Urinary bladder (tissue), 4 donors: ENCODE measurements around the gene HS3ST3A1. TPM values are rescaled to one million over a fixed set of nuclear protein-coding genes. Genes with fewer than 3 reads are reported as not detected.

Source experiments
- DNase-seq: peaks from one replicate; pipeline ENCODE4 v3.0.0-alpha.2; 2015; ENCODE audit errors: extremely low spot score
- H3K27ac ChIP-seq: one replicate; pipeline ENCODE4 v1.5.1; 2013; ENCODE audit warnings: low read depth, mild to moderate bottlenecking, moderate library complexity
- H3K36me3 ChIP-seq: one replicate; pipeline ENCODE4 v1.6.1; 2013; ENCODE audit warnings: mild to moderate bottlenecking, moderate library complexity; ENCODE audit not compliant: insufficient read depth
- H3K4me1 ChIP-seq: one replicate; pipeline ENCODE4 v1.6.1; 2013; ENCODE audit warnings: mild to moderate bottlenecking, moderate library complexity; ENCODE audit not compliant: insufficient read depth
- H3K4me3 ChIP-seq: one replicate; pipeline ENCODE4 v1.5.1; 2013; ENCODE audit warnings: low read depth, low read length
- WGBS: extraction: QIAGEN DNeasy Blood & Tissue Kit; methylation state at CpG from one replicate; pipeline ENCODE4 v1.1.7; 2013; 5-methylcytosine and 5-hydroxymethylcytosine counted together
- polyA plus RNA-seq: library from polyadenylated mRNA; stranded (reverse); fragments of 200-250 nt; gene quantifications from one replicate; pipeline ENCODE4 v1.2.3, GENCODE V29; 2013
- total RNA-seq: library from RNA; depleted of rRNA; stranded (reverse); fragments of >200 nt; gene quantifications from one replicate; pipeline ENCODE4 v1.2.3, GENCODE V29; 2014
- donor health status: healthy with polysubstance abuse.
- donor health status: healthy.

HS3ST3A1 gene
- total and polyA plus RNA-seq, 2 donors = 0.53 to 1.1 TPM

- H3K36me3 ChIP-seq = no peaks in the 10 kb centered on the region
- DNase-seq = no peak
- no peak overlapping the region for H3K4me3 ChIP-seq
- 75% methylated on average over 3 of the region's 3 CpGs for WGBS
- no peaks in the 10 kb centered on the region for H3K4me1 ChIP-seq
- H3K27ac ChIP-seq = no peak overlapping the region
Observed at GRCh38 chr17:13525876-13526275, 75.9 kb downstream of the HS3ST3A1 start.

DNA sequence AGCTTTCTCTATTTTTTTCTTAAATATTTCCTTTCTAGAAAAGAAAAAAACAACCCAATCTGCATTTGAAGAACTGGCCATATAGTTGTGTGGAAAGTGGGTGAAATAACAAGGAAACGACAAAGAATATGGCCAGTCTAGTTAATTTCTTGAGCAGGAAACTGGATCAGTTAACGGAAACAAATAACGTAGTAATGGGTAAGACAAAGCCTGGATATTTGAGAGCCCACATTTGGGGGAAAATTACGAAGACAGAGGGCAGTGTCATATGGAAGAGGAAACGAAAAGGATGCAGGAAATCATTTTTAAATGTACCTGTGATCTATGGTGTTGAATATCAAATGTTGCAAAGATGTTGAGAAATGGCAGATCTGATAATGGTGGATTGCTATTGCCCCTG is 78.6 kb downstream of the HS3ST3A1 start:
- H3K4me3 ChIP-seq = no peak overlapping the region
- no peaks in the 10 kb centered on the region for H3K4me1 ChIP-seq
- H3K27ac ChIP-seq = no peak overlapping the region
- no peaks in the 10 kb centered on the region for H3K36me3 ChIP-seq
- WGBS = 80% methylated on average over 5 of the region's 5 CpGs
- no peak for DNase-seq

DNA sequence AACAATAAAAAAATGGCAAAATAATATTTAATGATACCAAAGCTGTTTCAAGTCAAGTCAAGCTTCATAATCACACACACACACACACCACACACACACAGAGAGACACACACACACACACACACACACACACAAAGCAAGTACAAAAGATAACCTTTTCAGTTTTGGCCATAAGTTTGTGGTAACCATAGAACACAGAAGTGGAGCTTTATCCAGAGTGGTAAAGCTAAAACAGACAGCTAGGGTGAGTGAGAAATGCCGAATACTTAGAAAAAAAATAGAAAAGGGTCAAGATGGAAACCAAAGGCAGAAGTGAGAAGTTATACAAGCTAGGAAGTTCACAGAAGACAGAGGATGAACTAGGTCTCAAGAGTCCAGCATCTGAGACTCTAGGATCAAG is 79.0 kb downstream of the HS3ST3A1 start:
- DNase-seq = no peak
- Histone ChIP-seq H3K36me3 (no peaks in the 10 kb centered on the region), H3K4me1 (no peaks in the 10 kb centered on the region), H3K27ac (no peak overlapping the region), H3K4me3 (no peak overlapping the region)
- 85% methylated on average over 1 of the region's 1 CpG for WGBS

DNA sequence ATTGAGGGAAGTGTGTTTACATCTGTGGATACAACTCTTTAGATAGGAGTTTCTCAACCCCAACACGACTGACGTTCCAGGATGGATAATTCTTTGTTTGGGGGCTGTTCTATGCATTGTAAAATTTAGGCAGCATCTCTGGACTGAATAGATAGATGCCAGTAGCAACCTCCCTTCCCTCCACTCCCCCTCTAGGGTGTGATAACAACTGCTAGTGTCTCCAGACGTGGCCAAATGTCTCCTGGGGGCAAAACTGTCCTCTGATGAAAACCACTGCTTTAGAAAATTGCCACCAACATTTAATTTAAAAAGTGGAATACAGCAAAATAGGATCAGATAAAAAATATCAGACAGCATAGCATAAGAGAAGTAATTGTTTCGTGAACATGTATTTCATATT is 79.9 kb downstream of the HS3ST3A1 start:
- no peak overlapping the region for H3K27ac ChIP-seq
- 76% methylated on average over 4 of the region's 4 CpGs for WGBS
- no peaks in the 10 kb centered on the region for H3K36me3 ChIP-seq
- H3K4me3 ChIP-seq = no peak overlapping the region
- H3K4me1 ChIP-seq = no peaks in the 10 kb centered on the region
- DNase-seq = no peak

DNA sequence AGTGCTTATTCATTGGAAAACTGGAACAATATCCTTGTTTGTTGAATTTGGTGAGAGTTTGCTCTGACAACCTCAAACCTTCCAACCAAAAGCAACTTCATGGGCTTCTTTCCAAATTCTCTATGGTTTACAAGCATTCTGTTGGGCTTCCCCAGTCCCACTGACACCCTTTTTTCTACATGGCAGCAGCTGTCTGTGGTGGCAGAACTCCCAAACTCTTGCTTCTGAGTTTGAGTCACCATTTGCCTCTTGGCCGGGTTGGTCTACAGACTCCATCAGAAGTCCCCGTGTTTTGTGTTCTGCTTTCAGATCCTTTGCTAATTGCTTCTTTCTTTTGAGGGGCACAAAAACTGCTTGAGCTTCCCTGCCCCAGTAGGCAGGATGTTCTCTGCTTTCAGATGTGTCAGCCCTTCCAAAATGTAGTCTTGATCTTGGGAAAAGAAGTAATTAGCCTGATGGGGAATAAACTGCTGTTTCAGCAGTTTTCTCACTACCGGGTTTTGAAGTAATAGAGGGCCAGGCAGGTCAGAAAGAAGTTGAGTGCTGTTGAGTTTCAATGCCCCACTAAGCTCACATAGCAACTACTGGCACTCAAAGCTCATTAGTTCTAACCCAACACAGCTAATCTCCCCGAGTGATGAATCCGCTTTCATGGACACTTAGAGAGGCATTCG is 80.7 kb downstream of the HS3ST3A1 start:
- WGBS = 87% methylated on average over 6 of the region's 6 CpGs
- H3K36me3 ChIP-seq = no peaks in the 10 kb centered on the region
- no peak overlapping the region for H3K27ac ChIP-seq
- no peak overlapping the region for H3K4me3 ChIP-seq
- no peak for DNase-seq
- no peaks in the 10 kb centered on the region for H3K4me1 ChIP-seq

DNA sequence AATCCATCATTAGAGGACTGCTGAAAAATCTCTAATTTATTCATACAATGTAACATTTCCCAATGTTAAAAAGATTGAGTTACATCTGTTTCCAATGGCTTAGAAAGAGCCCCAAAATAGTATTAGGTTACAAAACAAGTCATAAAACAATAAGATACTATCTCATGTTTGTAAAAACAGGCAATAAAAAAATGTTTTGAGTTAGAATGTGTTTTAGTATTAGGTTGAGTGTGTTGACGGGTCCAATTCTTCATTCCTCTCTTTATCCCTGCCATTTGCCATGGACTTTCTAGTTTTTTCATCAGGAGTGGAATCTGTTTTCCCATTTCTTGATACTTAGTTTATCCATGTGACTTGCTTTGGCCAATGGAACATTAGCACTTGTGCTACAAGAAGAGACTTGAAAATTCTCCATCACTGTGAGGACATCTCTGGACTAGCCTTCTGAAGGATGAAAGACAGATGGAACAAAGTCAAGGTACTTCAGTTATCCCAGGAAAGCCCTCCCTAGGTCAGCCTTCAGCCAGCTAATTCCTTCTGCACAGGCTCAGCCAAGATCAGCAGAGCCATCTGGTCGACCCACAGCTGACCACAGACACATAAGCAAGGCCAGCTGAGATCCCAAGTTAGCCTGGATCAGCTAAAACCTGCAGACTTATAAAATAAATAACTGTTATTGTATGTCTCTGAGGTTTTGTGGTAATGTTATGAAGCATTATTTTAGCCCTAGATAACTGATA is 83.3 kb downstream of the HS3ST3A1 start:
- no peak for DNase-seq
- H3K4me1 ChIP-seq = no peaks in the 10 kb centered on the region
- H3K27ac ChIP-seq = no peak overlapping the region
- WGBS = 48% methylated on average over 2 of the region's 2 CpGs
- no peaks in the 10 kb centered on the region for H3K36me3 ChIP-seq
- H3K4me3 ChIP-seq = no peak overlapping the region

GRCh38 chr17:13513039-13513405 is 88.7 kb downstream of the HS3ST3A1 start:
- H3K4me1 ChIP-seq = no peaks in the 10 kb centered on the region
- H3K4me3 ChIP-seq = no peak overlapping the region
- H3K27ac ChIP-seq = no peak overlapping the region
- WGBS = 44% methylated on average over 8 of the region's 8 CpGs
- no peak for DNase-seq
- no peaks in the 10 kb centered on the region for H3K36me3 ChIP-seq

DNA sequence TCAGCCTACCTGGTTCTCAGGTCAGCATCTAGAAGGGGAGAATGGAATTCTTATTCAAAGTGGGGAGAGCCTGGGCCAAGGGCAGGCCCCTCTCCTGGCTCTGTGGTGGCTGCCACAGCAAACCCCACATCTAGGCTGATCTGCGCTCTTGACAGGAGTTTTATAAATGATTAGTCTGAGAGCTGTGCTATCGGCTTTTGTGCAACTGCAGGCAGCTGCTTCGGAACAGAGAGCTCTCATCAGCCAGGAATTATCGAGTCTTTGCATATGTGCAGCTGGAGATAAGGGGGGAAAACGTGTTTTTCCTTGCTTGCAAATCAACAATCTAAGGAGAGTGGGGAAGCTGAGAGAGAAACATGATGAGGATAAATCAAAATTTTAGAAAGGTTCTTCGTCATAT is 91.7 kb downstream of the HS3ST3A1 start:
- Histone ChIP-seq H3K27ac (no peak overlapping the region), H3K36me3 (no peaks in the 10 kb centered on the region), H3K4me3 (no peak overlapping the region), H3K4me1 (no peaks in the 10 kb centered on the region)
- WGBS = 21% methylated on average over 6 of the region's 6 CpGs
- no peak for DNase-seq

DNA sequence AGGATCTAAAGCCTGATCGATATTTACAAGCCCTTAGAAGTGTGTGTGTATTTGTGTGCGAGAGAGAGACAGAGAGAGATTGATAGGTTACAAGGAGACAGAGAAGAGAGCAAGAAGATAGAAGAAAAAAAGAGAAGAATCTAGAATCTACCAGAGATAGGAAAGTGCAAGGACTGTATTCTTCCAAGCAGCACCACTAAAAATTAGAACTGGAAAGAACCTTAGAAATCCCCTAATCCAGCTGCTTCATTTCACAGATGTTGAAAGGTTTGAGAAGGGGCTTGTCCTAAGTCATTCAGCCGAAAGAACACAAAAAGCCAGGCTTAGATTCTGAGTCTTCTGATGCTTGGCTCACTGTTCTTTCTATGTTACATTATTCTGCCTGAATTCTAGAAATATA is 92.2 kb downstream of the HS3ST3A1 start:
- H3K4me3 ChIP-seq = no peak overlapping the region
- H3K4me1 ChIP-seq = no peaks in the 10 kb centered on the region
- no peaks in the 10 kb centered on the region for H3K36me3 ChIP-seq
- H3K27ac ChIP-seq = no peak overlapping the region
- DNase-seq = no peak
- 40% methylated on average over 3 of the region's 3 CpGs for WGBS

DNA sequence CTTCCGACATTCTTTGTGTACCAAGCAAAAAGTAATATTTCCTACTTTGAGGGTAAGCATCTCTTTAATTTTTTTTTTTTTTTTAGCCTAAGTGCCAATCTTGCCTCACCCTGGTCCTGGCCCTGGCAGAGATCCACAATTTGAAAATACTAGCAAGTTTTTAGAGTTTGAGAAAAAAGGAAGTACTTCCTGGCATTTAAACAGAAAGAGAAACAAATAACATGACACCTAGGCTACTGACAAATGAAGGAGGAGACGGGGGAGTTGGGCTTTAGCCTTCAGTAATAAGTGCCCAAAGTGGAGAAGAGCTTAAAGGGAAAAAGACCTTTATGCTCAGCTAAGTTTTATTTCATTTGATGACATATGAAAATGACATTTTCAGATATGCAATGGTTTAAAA is 92.8 kb downstream of the HS3ST3A1 start:
- Histone ChIP-seq H3K27ac (no peak overlapping the region), H3K4me3 (no peak overlapping the region), H3K36me3 (no peaks in the 10 kb centered on the region), H3K4me1 (no peaks in the 10 kb centered on the region)
- no peak for DNase-seq
- WGBS = 68% methylated on average over 2 of the region's 2 CpGs

GRCh38 chr17:13503526-13503925 is 98.2 kb downstream of the HS3ST3A1 start:
- DNase-seq = no peak
- Histone ChIP-seq H3K36me3 (no peaks in the 10 kb centered on the region), H3K4me3 (no peak overlapping the region), H3K27ac (no peak overlapping the region), H3K4me1 (no peaks in the 10 kb centered on the region)
- WGBS = 90% methylated on average over 6 of the region's 6 CpGs

DNA sequence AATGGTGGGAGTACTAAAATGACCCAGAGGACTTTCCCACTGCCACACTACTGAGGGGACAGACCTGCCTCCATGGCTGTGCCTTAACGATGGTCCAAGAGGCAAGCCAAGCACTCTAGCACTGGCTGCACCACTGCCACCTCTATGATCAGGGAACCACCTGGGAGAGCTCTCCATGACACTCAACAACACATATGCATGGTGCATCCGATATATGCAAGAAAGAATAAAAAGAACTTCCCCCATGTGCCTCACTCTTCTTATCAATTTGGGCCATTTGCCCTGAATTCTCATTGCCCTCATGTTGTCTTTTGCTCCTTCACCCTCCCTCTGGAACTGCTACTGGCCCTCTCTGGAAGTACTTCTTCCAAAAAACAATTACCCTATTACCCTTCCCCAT is 99.5 kb downstream of the HS3ST3A1 start:
- H3K4me1 ChIP-seq = no peaks in the 10 kb centered on the region
- H3K36me3 ChIP-seq = no peaks in the 10 kb centered on the region
- WGBS = 89% methylated on average over 2 of the region's 2 CpGs
- H3K27ac ChIP-seq = no peak overlapping the region
- no peak overlapping the region for H3K4me3 ChIP-seq
- no peak for DNase-seq

GRCh38 chr17:13500947-13501346 is 100.8 kb downstream of the HS3ST3A1 start:
- Histone ChIP-seq H3K36me3 (no peaks in the 10 kb centered on the region), H3K4me1 (no peaks in the 10 kb centered on the region), H3K27ac (no peak overlapping the region), H3K4me3 (no peak overlapping the region)
- WGBS = 93% methylated on average over 7 of the region's 7 CpGs
- DNase-seq = no peak

DNA sequence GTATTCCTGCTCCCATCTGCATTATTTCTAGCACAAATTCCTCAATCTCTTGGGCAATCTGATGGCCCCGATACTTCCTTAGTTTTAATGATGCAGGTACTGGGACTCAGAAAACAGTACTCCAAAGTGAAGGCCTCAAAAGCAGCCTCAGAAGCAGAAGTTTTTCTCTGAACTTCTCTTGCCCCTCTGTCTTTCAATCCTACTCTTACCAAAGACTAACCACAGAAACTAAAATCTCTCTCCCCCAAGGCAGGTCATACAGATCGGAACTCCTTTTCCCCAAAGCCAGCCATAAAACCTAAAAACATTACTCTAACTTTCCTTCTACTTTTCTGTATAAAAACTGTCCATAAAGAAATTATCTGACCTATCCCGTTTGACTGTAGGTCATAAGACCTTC is 103.5 kb downstream of the HS3ST3A1 start:
- Histone ChIP-seq H3K4me3 (no peak overlapping the region), H3K36me3 (no peaks in the 10 kb centered on the region), H3K27ac (no peak overlapping the region), H3K4me1 (no peaks in the 10 kb centered on the region)
- 80% methylated on average over 3 of the region's 3 CpGs for WGBS
- no peak for DNase-seq
